ENCODE data around the gene PPP6R2. TPM values are rescaled to one million over a fixed set of nuclear protein-coding genes. Genes with fewer than 3 reads are reported as not detected.
"Not testable (repeated sequence)": the region's sequence is repeated elsewhere in the genome, so short reads cannot be mapped to it uniquely, and the experiment has no call there.

The PPP6R2 gene
- total RNA-seq, 1 donor from 2014 or later = 49.3 TPM

GRCh38 chr22:50399751-50400331 is 56.7 kb downstream of the PPP6R2 start:
- no peak overlapping the region for H3K4me3 ChIP-seq (ENCODE audit: low read depth, low read length)
- TF ChIP-seq CTCF (conservative IDR thresholded peaks at IDR 0.05; ENCODE audit: low read depth, low read length) = peak; percentile 59

GRCh38 chr22:50400406-50400805 is 57.3 kb downstream of the PPP6R2 start:
- no peak for DNase-seq (ENCODE audit: low read depth)
- H3K4me3 ChIP-seq (ENCODE audit: low read depth, low read length) = no peak overlapping the region
- no peak for TF ChIP-seq CTCF (conservative IDR thresholded peaks at IDR 0.05; ENCODE audit: low read depth, low read length)

More at GRCh38 chr22:50399751-50400331, 56.7 kb downstream of the PPP6R2 start:
- no peak for DNase-seq (ENCODE audit: low read depth)

GRCh38 chr22:50400931-50401330 is 57.8 kb downstream of the PPP6R2 start:
- no peak for DNase-seq (ENCODE audit: low read depth)
- H3K4me3 ChIP-seq (ENCODE audit: low read depth, low read length) = no peak overlapping the region
- no peak for TF ChIP-seq CTCF (conservative IDR thresholded peaks at IDR 0.05; ENCODE audit: low read depth, low read length)

- DNase-seq (ENCODE audit: low read depth) = no peak
- no peak overlapping the region for H3K4me3 ChIP-seq (ENCODE audit: low read depth, low read length)
- no peak for TF ChIP-seq CTCF (conservative IDR thresholded peaks at IDR 0.05; ENCODE audit: low read depth, low read length)
Measured at GRCh38 chr22:50401907-50402306, 58.8 kb downstream of the PPP6R2 start.

GRCh38 chr22:50403701-50404101 is 60.6 kb downstream of the PPP6R2 start:
- no peak for DNase-seq (ENCODE audit: low read depth)
- TF ChIP-seq CTCF (conservative IDR thresholded peaks at IDR 0.05; ENCODE audit: low read depth, low read length) = no peak
- no peak overlapping the region for H3K4me3 ChIP-seq (ENCODE audit: low read depth, low read length)

GRCh38 chr22:50406416-50407170 is 63.5 kb downstream of the PPP6R2 start:
- no peak overlapping the region for H3K4me3 ChIP-seq (ENCODE audit: low read depth, low read length)
- TF ChIP-seq CTCF (conservative IDR thresholded peaks at IDR 0.05; ENCODE audit: low read depth, low read length) = no peak
- DNase-seq (ENCODE audit: low read depth) = no peak

GRCh38 chr22:50408311-50408710 is 65.2 kb downstream of the PPP6R2 start:
- H3K4me3 ChIP-seq (ENCODE audit: low read depth, low read length) = no peak overlapping the region
- DNase-seq (ENCODE audit: low read depth) = no peak
- no peak for TF ChIP-seq CTCF (conservative IDR thresholded peaks at IDR 0.05; ENCODE audit: low read depth, low read length)

GRCh38 chr22:50408954-50409353 is 65.8 kb downstream of the PPP6R2 start:
- not testable (repeated sequence) for H3K4me3 ChIP-seq (ENCODE audit: low read depth, low read length)

More at GRCh38 chr22:50408954-50409353, 65.8 kb downstream of the PPP6R2 start:
- DNase-seq (ENCODE audit: low read depth) = not testable (repeated sequence)
